SKM-1 (cell line): ENCODE measurements around the gene CCNB1IP1.
"Not testable (repeated sequence)": the region's sequence is repeated elsewhere in the genome, so short reads cannot be mapped to it uniquely, and the experiment has no call there.

Experiments
- DNase-seq: peaks from one replicate; lab custom pipeline; 2025; ENCODE audit not compliant: unreplicated experiment; lab: John Stamatoyannopoulos, UW

The CCNB1IP1 gene

DNA sequence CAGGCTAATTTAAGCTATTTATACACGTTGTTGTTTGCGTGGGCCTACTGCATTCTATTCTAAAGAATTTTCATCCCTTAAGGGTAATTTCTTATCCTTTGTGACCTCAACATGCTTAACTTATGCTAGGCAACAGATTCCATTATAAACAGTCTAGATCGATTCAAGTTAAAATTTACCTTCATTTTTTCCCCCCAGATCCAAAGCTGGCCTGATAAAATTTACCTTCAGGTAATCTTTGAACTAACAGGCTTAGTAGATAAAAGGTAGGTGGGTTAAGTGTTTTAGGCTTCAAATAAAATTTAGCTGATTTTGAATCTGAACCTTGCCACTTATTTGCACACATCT, 389 bp upstream of the CCNB1IP1 start:
- no peak for DNase-seq

DNA sequence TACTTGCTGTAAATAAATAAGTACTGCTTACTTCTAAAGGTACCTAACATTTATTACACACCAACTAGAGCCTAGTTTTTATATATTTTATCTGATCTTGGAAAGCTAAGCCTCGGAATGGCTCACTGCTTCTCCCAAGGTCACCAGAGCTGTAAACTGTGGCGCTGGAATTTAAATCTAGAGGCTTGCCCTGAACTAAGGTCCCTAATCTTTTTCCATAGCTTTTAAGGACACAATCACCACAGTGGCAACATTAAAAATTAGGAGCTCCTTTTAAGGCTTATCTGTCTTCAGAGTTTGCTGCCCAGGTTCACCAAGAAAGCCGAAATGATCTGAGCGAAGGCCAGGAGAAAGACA, 670 bp downstream of the CCNB1IP1 start:
- no peak for DNase-seq

DNA sequence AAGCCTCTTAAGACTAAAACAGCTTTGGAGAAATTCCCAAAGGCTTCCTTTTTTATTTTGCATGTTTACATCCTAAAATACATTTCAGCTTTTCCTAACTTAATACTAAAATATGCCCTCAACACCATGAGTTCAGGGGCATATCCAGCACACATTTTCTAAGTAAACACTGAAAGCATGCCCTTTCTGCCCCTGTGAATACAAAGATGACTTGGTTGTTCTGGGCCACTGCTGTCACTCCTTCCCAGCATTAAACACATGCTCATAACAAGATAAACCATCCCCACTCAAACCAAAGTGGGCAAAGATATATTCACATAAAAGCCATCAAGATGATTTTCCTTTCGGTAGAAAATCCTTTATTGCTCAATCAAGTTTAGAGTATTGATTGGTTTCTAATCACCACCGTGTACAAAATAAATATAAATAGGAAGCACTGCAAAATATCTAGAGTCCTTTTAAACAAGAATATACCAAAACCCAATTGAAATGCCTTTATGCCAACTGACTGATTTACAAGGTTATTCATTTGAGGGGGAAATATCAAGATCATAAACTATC, 1.9 kb downstream of the CCNB1IP1 start:
- no peak for DNase-seq

DNA sequence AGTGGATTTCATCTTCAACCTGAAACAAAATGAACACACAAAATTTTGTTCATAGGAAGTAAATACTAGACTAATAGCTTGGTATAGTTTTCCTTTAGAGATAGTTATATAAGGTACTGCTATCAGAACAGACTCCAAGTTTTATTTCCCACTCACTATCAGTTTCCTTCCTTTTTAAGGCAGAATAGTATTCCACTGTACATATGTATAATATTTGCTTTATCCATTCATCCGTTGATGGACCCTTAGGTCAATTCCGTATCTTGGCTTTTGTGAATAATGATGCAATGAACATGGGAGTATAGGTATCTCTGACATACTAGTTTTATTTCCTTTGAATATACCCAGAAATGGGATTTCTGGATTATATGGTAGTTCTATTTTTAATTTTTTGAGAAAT, 3.7 kb downstream of the CCNB1IP1 start:
- DNase-seq, result no peak

DNA sequence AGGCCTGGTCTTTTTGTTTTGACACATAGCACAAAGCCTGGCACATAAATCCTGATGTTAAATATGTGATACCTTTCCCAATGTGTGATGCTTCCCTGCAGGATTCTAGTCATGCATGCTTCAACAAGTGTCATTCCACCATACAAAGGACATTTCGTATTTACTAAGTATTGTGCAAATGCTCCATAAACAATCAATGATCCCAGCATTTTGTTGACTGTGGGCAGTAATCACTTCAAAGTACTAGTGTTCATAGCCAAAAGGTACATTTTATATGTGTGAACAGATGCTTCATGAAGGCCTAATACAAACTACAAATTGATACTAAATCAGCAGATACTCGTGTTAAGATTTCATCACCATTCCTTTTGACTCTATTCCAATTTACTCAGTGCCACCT, 4.4 kb downstream of the CCNB1IP1 start:
- DNase-seq, result no peak

DNA sequence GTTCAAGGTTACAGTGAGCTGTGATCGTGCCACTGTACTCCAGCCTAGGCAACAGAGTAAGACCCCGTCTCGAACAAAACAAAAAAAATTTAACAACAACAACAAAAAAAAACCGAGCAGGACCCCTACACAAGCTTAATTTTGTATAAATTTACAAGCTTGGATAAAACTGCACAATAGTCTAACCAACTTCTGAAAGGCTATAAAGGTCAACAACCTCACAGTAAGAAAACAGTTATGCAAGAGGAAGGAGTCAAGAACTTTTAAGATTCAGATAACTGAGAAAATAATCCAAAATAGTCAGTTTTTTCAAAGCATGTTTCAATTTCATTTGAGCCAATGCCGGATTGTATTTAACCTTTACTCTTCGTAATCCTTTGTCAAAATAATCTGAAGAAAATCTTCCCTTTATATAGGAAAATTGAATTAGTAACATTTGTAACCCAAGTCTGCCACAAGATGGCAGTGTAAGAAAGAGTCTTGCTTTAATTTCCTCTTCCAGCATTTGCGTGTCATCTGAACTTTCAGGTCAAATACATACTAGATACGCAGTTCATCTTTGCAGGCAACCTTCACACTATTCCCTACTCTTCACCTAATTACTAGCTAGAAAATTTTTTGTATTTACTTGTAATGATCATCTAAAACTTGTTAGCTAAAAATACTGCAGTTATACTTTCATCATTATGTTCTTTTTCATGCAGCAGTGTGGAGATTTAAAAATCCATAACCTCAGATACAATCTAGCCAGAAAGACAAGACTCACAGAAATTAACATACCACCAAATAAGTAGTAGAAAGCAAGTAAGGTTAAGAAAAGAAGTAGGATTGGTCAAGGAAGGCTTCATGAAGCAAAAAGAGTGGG, 5.8 kb downstream of the CCNB1IP1 start:
- peak; percentile 19 for DNase-seq

DNA sequence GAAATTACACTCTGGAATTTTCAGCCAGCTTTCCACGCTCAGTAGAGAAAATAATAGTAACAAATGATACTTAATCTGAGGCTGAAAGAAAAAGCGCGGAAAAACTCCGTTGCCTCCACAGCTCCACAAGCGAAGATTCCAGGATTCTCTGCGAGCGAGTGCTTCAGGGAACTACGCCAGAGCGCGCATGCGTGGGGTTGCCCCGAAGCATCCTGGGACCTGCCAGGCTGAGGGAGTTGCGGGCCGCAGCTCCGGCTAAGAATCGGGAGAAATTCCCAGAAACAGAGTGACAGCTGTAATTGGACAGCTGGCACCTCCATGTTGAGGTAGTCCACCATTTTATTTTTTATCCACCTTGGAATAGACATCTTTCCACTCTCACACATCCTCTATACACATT, 15.4 kb downstream of the CCNB1IP1 start:
- no peak for DNase-seq

DNA sequence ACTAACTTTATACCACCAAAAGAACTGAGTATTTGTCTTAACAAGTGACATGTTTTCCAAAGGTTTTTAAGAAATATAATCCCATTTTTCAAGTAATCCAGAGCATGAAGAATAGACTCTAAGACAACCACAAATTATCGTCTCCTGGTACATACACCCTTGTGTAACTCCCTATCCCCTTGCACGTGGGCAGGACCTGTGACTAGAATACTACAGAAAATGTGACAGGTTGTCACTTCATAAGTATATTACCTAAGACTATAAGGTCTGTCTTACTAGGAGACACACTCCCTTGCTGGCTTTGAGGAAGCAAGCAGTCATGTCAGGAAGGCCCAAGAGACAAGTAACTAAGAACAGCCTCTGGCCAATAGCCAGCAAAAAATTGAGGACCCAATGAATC, 19.1 kb downstream of the CCNB1IP1 start:
- DNase-seq, result no peak

DNA sequence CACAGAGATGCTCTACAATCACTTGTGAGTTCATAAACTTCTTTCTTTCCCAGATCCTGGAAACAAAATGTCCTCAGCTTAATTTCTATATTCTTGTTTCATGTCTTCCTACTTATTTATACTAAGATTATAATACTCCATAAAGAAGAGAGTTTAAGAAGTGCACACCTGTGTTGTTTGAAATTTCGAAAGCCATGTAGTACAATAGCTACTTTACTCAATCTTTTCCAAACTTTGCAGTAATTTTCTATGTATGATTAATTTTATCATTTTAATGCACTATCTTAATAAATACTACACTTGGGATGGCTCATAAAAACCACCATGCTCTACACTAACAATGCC, 27.0 kb downstream of the CCNB1IP1 start:
- no peak for DNase-seq

DNA sequence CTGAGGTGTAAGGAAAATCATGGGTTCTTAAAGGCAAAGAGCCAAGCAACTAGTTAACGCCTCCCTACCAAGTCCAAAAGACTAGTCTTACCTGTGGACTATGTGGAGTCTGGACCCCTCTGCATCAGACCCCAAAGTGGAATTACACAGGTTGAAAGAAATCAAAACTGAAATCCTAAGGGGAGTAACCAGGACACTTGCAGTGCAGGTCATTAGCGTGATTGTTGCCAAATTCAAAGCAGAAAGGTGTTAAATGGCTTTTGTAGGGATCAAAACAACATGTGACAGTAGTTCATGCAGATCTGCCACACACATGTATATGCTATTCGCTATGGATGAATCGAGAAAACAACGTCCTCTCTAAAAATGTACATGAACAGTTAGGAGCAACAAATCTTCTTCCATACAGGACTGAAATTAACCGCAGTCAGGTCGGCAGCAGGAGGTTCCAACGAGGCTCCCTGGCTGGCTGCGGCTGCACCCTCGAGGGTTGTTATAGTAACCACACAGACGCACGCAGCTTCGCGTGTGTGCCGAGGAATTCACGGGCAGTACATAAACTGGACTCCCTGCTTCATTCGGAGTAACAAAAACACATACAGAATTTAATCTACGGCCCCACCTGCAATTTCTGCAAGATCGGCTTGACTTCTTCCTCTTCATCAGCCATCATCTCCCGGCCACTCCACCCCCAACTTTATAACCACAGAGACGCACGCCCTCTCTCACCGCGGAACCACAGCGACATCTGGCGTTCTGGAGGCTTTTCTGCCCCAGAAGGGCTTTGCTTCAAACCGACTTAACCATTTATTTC, 27.6 kb downstream of the CCNB1IP1 start, which contains the start of gene TTC5:
TSS of gene TTC5 (minus strand) at position 687 of the 814 bp plus-strand sequence. CDS start at position 673, 14 bp downstream.
- DNase-seq, result peak; percentile 43

DNA sequence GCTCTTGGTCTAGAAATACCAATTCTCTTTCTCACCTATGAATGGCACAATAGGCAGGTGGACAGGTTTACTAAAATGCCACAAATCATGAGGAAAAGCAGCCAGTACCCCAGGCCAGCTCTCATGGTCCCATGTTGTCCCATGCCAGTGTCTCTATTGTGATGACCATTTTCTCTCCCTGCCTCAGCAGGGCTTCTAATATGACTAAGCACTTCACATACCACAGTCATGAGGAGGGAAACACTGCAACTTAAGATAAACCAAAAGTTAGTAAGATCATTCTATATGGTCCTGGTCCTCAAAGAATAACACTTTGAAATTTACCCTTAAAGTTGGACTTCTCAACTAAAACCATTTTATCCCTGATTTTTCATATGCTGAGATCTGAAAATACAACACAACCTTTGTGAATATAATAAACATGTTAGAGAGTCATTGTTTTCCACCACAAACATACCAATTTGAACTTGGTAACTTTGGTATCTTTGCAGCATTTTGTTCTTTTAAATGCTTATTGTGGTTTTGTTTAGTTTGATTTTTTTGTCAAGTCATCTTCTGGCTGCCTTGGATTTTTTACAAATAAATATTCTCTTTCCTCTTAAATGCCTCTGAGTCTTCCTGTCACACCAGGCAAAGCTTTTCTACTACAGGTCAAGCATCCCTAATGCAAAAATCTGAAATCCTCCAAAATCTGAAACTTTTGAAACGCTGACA, 30.9 kb downstream of the CCNB1IP1 start:
- DNase-seq, result no peak

DNA sequence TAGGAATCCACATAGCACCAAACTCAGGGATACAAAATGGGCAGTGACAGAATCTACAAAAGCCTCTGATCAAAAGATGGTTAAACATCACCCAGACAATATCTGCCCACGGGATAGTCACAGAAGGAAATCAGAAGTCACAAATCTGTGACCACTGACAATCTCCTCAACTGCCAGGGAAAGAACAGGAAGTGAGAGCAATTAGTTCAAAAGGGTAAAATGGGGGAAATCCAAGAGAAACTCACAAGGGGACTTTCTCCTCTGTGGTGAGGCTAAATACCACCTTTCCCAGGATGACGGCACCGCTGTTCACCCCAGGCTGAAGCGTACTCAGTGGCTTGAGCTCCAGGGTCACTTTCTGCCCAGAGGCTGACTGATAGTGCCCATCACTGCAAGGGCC, 38.0 kb downstream of the CCNB1IP1 start:
- DNase-seq, result no peak

DNA sequence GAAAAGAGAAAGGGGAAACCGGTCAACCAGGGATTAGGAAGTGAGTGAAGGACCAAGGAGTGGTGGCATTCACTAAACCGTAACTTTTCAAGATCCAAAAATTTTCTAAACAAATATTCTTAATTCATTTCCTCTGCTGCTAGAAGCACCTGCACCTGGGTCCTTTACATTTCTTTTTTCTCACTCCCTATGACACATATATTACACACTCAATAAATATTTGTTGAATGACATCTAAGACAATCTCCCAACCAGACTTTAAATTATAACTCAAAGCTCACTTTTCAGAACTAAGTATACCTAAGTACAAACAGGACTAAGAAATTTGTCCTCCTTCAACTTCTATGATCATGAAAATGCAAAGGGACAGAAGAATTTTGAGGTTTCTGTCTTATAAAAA, 38.4 kb downstream of the CCNB1IP1 start:
- no peak for DNase-seq

DNA sequence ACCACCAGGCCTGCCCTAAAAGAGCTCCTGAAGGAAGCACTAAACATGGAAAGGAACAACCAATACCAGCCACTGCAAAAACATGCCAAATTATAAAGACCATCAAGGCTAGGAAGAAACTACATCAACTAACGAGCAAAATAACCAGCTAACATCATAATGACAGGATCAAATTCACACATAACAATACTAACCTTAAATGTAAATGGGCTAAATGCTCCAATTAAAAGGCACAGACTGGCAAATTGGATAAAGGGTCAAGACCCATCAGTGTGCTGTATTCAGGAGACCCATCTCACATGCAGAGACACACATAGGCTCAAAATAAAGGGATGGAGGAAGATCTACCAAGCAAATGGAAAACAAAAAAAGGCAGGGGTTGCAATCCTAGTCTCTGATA, 51.1 kb downstream of the CCNB1IP1 start:
- not testable (repeated sequence) for DNase-seq

DNA sequence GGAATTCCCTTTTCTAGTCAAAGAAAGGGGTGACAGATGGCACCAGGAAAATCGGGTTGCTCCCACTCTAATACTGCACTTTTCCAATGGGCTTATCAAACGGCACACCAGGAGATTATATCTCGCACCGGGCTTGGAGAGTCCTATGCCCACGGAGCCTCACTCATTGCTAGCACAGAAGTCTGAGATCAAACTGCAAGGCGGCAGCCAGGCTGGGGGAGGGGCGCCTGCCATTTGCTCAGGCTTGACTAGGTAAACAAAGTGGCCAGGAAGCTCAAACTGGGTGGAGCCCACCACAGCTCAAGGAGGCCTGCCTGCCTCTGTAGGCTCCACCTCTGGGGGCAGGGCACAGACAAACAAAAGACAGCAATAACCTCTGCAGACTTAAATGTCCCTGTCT, 52.8 kb downstream of the CCNB1IP1 start:
- DNase-seq, result not testable (repeated sequence)

DNA sequence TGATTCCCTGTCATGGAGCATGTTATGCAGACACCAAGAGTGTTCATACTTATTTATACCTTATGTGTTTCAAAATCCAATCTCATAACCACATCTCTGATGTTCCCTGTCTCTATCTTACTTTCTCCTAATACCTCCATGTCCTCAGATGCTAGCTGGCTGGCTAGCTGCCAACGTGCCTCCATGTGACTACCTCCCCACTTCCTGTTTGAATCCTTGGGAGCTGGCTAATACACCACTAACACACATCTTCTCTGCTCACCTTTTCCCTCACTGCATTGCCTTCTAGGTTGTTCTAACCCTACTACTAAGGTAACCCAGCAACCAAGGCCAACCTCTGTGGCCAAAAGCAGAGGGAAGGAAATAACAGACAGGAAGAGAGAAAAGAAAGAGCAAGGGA, 54.7 kb downstream of the CCNB1IP1 start:
- DNase-seq, result no peak

DNA sequence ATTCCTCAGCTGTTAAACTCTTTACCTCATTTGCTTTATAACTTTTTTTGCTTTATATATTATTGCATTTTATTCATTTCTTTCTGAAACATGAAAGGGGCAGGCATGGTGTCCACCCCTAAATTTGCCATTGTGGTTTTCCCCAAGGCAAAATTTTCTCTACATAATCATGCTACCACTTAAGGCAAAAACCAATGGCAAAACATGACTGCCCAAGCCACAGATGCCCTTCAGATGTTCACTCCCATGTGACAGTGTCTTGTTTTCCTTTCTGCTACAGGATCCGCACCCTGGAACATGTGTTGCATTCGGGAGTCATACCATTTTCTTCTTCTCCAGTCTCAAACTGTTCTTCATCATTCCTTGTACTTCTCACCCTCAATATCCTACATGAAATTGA, 55.7 kb downstream of the CCNB1IP1 start:
- no peak for DNase-seq

DNA sequence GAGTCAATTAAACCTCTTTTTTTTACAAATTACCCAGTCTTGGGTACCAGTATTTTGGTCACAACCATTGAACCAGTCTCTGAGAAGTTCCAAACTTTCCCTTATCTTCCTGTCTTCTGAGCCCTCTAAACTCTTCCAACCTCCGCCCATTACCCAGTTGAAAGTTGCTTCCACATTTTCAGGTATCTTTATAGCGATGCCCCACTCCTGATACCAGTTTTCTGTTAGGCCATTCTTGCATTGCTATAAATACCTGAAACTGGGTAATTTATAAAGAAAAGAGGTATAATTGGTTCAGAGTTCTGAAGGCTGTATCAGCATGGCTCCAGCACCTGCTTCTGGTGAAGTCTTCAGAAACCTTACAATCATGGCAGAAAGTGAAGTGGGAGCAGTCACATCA, 59.0 kb downstream of the CCNB1IP1 start:
- no peak for DNase-seq

DNA sequence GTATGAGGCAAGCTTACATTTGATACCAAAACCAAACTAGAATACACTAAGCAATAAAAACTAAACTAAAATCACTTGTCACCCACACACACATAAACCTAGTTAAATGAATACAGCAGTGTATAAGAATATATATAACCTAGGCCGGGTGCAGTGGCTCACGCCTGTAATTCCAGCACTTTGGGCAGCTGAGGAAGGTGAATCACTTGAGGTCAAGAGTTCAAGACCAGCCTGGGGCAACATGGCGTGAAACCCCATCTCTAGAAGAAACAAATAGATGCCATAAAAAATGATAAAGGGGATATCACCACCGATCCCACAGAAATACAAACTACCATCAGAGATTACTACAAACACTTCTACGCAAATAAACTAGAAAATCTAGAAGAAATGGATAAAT, 68.7 kb downstream of the CCNB1IP1 start:
- DNase-seq, result not testable (repeated sequence)

DNA sequence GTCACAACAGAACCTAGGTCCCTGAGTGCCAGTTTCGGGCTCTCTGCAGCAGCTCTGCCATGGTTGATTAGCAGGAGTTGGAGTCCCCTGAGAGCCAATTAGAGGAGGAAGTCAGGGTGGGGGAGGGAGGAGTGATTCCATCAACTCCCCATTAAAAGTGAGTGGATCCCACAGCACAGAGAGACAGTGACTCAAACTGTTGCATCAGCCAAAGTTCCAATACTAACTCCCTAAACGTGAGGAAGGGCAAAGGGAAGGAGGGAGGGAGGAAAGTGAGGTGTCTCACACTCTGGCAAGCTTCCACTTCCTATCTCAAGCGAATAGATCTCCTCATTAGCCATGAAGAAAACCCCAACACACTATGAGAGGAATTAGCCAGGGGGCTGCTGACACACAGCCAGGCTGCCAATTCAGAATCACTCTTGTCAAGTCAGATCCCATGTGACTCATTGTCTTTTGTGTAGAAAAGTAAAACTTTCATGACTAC, 70.4 kb downstream of the CCNB1IP1 start:
- DNase-seq, result no peak
